Measurements from ENCODE around the gene PPP1R13B.

- TF ChIP-seq CTCF (IDR thresholded peaks at IDR 0.05) (no peak), POLR2A (IDR thresholded peaks at IDR 0.05) (no peak)
Measured at GRCh38 chr14:103705504-103706284, 141.7 kb downstream of the PPP1R13B start.
